ENCODE results near the gene CCDC50. TPM values are rescaled to one million over a fixed set of nuclear protein-coding genes. Genes with fewer than 3 reads are reported as not detected.

The CCDC50 gene, protein sequence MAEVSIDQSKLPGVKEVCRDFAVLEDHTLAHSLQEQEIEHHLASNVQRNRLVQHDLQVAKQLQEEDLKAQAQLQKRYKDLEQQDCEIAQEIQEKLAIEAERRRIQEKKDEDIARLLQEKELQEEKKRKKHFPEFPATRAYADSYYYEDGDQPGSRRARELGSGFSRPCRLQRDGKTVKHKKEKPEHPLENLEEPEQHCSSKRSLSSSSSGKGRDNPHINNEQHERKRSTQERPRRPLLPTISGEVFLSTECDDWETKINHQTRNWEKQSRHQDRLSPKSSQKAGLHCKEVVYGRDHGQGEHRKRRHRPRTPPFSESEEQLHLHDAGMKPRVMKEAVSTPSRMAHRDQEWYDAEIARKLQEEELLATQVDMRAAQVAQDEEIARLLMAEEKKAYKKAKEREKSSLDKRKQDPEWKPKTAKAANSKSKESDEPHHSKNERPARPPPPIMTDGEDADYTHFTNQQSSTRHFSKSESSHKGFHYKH
- total RNA-seq (2022; extraction: Qiagen RNA extraction; ENCODE audit: low read depth): 23.3 to 32.0 TPM (median 29.4 TPM) in 5 replicates

DNA sequence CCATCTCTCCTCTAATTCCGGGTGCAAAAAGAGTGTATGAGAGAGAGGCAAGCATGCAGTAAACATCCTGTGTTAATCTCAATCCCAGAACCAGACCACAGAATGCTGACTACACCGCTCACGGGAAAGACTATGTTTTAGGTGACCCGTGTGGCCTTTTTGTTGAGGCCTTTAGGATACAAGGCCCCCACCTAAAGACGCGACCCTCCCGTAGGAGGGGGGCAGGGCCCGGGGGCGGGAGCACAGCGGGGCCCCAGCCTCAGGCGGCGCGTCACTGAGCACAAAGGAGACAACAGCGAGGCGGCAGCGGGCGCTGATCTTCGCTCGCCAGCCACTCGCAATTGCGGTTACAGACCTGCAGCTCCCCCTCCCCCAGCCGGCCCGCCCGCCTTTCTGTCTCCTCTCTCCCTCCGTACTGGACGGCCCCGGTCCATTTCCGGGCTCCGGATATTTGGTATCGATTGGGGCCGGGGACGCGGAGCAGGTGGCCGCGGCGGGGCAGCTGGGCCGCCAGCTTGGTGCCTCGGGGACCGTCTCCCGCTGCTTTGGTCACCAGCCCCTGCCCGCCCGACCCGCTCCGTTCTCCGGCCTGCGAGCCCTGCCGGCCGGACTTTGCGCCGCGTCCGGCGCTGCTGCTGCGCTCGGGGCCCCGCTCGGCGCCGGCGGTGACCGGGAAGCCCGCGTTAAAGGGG, at the start of gene CCDC50:
CCDC50 (plus strand) TSS at position 433 of the 692 bp plus-strand sequence. CDS start 281 bp downstream, outside the sequence.

DNA sequence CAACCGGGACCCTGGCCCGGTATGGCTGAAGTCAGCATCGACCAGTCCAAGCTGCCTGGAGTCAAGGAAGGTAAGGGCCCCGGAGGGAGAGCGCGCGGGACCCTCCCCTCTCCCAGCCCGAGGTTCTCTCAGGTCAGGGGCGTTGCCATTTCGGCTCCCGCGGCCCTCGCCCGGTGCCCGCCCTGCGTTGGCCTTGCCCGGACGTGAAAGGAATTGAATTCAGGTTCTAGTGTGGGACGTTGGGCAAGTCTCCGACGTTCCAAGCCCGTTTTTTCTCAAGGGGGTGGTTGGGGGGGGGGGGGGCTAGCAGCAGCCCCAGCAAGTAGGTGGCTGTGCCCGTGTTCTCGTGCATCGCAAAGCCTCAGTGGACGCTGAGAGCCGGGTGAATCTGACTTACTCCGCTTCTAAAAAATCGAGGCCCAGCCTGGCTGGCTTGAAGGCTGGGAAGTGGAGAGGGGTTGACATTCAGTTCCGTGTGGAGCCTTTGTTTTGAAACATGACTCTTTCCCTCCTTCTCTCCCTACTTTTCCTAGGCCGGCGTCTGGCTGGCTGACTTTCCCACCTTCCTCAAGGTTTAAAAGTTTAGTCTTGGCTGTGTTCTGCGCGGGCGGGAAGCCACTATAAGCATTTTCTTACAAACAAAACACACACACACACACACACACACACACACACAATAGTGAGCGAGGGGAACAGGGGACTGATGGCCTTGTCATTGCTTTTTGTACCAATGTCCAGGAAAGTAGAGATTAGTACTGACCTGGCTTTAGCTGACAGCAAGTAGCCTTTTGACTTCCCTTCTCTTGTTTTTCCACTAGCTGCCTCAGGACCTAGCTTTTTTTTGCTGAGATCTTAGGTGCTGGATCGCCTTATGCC, 698 bp downstream of the CCDC50 start, which contains the start of gene UTS2B:
UTS2B (minus strand) TSS at position 873 of the 876 bp plus-strand sequence. CDS start 48,337 bp downstream, outside the sequence.

Other genes with a start within 250 kb of the CCDC50 start
- gene OSTN, start 130.2 kb upstream of the CCDC50 start, total RNA-seq (2022; extraction: Qiagen RNA extraction; ENCODE audit: low read depth): not detected in 5 replicates
- gene UTS2B, start 1.1 kb downstream of the CCDC50 start, total RNA-seq (2022; extraction: Qiagen RNA extraction; ENCODE audit: low read depth): 0.10 to 0.14 TPM in 2 of 5 replicates, not detected in the others
- gene PYDC2, start 131.8 kb downstream of the CCDC50 start, total RNA-seq (2022; extraction: Qiagen RNA extraction; ENCODE audit: low read depth): not detected in 5 replicates